D721Med (cell line): ENCODE results near the gene AFDN.

Experiments
- DNase-seq: peaks from one replicate; pipeline ENCODE4 v3.0.0; 2011; ENCODE audit warnings: low spot score; ENCODE audit not compliant: insufficient read length
- FAIRE-seq: peaks from 2 replicates; lab custom pipeline; 2011; peaks lifted over from hg19 to GRCh38; lab: Jason Lieb, UNC
- TF ChIP-seq, protein P1 (sequence below): IDR thresholded peaks from 2 replicates; pipeline ENCODE4 v1.5.1; 2012; ENCODE audit warnings: mild to moderate bottlenecking, control low read depth; ENCODE audit not compliant: insufficient read depth; ENCODE audit errors: missing control alignments

The AFDN gene

DNA sequence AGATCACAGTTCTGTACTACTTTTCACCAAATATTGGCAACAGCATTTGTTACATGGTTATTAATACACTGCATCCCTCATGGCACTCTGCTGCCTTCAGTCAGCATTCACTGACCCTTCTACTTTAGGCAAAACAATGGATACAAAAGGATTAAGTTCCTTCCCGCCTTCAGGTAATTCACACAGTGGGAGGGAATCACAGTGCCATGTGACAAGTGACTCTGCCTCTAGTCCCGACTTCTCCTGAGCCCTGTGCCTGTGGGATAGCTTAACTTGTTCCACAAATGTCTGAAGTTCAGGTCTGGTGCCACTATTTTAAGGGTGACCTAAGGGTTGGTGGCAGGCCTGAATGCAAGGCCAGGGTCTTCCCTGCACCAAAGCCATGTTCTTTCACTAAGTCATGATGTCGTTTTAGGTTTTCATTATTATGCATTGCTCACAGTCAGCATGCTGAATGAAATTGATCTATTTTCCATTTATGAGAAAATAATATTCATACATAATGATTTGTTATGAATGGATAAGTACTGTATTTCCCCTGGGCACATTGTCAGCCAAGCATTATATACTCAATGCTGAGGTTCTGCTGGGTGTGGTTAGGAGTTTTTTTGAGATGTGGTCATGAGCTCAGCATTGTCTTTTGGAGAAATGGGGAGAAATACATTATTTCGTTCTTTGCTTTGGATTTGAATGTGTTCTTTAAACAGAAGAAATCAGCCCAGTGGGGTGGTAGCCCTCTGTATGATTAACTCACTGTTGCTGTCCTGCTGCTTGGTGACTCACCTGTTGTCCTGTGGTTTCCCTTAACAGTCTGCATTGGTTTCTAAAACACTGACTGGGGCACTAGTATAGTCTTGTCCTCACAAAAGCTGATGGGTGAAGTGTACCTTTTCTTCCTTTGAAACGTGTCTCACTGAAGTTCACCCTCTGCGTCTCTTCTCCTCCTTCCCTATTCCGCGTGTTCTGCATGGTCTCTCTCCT is 66.4 kb downstream of the AFDN start:
- FAIRE-seq (no peak), DNase-seq (no peak)
- TF ChIP-seq, protein P1, sequence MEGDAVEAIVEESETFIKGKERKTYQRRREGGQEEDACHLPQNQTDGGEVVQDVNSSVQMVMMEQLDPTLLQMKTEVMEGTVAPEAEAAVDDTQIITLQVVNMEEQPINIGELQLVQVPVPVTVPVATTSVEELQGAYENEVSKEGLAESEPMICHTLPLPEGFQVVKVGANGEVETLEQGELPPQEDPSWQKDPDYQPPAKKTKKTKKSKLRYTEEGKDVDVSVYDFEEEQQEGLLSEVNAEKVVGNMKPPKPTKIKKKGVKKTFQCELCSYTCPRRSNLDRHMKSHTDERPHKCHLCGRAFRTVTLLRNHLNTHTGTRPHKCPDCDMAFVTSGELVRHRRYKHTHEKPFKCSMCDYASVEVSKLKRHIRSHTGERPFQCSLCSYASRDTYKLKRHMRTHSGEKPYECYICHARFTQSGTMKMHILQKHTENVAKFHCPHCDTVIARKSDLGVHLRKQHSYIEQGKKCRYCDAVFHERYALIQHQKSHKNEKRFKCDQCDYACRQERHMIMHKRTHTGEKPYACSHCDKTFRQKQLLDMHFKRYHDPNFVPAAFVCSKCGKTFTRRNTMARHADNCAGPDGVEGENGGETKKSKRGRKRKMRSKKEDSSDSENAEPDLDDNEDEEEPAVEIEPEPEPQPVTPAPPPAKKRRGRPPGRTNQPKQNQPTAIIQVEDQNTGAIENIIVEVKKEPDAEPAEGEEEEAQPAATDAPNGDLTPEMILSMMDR, result no peak

DNA sequence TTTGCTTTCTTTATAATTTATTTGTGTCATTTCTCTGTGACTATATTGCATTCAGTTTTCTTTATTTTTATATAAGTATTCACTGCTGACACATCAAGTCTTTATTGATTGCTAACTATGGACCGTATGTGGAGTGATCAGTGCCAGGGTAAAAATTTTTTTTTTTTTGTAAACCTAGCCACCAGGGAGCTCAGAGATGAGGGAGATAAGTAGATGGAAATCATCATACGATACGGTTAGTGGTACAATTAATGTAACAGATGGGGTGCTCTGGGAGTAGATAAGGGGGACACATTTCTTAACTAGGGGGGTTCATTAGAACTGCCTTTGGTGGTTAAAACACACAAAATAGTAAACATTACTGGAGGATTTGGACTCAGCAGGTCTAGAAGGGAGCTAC is 68.3 kb downstream of the AFDN start:
- no peak for FAIRE-seq

DNA sequence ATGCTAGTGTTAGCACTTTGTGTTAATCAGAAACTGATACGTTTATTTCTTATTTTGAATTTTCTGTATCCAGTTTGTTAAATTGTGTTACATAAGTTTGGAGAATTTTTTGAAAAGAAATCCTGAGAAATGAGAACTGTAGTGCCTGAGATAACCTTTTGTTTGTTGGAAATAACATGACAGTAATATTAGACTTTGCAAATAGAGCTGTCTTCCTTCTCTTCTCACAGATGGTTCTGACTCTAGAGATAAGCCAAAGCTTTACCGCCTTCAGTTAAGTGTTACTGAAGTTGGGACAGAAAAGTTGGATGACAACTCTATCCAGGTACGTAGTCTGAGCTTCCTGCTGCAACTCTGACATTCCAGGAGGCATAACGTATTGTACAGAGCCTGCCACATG is 69.9 kb downstream of the AFDN start:
- TF ChIP-seq, protein P1, result no peak
- no peak for DNase-seq
- FAIRE-seq, result no peak

More for the DNA sequence above, 68.3 kb downstream of the AFDN start:
- DNase-seq, result no peak
- TF ChIP-seq, protein P1, result no peak

DNA sequence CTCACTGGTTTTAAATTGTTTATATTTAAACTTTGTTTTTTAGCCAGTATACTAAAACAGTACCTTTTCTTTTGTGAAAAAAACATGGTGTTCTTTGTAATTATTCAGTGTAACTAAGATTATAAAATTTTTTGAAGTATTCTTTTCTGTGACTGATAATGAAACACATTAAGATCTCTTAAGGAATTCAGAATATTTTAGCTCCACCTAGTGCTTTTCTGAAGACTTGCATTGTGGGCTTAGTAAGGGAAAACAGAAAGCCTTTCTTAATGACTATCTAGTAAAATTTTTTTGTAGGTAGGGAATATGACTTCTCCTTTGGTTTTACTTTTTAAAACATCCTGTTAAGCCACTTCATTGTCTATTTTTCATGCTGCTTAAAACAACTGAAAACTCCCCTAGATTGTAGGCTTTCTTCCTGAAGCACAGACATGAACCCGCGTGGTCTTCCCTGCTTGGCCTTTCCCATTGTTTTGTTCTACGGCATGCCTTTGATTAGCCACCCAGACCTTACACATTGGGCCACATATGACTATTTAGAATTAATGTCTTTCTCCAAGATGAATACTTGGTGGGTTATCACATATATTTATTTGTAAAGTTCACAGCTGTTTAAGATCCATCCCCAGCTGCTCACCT is 72.1 kb downstream of the AFDN start:
- FAIRE-seq (no peak), DNase-seq (no peak)
- TF ChIP-seq, protein P1, result peak; percentile 66

DNA sequence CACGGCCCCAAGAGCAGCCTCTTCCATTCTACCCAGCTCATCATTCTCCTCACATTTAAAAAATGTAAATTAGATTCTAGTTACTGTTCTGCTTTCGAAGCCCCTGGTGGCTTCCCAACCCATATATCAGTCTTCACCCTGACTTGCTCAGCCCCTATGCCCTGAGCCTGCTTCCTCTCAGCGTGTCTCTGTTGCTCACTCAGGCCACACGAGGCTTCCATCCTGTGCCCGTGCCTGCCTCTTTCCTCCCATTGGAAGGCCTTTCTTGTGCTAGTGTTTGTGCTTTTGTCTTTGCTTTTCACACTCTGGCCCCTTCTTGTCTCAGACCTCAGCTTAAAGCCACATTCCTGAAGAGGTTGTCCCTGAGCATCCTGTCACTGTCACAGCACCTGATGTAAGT is 78.1 kb downstream of the AFDN start:
- DNase-seq (no peak), FAIRE-seq (no peak)
- TF ChIP-seq, protein P1, result no peak

DNA sequence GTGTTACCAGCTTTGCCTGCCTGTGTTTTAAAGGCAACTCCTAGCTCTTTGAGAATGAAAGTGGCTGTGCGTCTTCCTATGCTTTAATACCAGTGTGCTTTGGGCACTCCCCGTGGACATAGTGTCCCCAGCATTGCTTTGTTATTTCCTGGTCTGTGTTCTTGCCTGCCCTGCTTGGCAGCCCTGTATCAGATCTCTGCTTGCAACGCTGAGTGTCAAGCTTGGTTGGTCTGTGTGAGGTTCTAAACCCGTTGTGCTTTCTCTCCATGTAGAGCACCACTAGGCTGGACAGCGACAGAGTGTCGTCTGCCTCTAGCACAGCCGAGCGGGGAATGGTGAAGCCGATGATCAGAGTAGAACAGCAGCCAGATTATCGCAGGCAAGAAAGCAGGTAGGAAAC is 80.2 kb downstream of the AFDN start:
- DNase-seq, result no peak
- FAIRE-seq, result no peak
- TF ChIP-seq, protein P1, result no peak
